GM10266 (cell line): Measurements from ENCODE around the gene MEOX1.

ENCODE experiments used
- DNase-seq: peaks from one replicate; pipeline ENCODE4 v3.0.0; 2012; ENCODE audit errors: extremely low spot score
- TF ChIP-seq, protein P1 (sequence below): IDR thresholded peaks from 2 replicates; pipeline ENCODE4 v1.5.1; 2012; ENCODE audit warnings: mild to moderate bottlenecking, low read depth; ENCODE audit not compliant: control insufficient read depth, insufficient read depth; ENCODE audit errors: missing control alignments

Gene MEOX1

GRCh38 chr17:43628089-43628650 is 33.6 kb downstream of the MEOX1 start:
- DNase-seq: no peak

GRCh38 chr17:43627653-43628052 is 34.1 kb downstream of the MEOX1 start:
- DNase-seq: no peak
- TF ChIP-seq, protein P1, sequence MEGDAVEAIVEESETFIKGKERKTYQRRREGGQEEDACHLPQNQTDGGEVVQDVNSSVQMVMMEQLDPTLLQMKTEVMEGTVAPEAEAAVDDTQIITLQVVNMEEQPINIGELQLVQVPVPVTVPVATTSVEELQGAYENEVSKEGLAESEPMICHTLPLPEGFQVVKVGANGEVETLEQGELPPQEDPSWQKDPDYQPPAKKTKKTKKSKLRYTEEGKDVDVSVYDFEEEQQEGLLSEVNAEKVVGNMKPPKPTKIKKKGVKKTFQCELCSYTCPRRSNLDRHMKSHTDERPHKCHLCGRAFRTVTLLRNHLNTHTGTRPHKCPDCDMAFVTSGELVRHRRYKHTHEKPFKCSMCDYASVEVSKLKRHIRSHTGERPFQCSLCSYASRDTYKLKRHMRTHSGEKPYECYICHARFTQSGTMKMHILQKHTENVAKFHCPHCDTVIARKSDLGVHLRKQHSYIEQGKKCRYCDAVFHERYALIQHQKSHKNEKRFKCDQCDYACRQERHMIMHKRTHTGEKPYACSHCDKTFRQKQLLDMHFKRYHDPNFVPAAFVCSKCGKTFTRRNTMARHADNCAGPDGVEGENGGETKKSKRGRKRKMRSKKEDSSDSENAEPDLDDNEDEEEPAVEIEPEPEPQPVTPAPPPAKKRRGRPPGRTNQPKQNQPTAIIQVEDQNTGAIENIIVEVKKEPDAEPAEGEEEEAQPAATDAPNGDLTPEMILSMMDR: no peak

More at GRCh38 chr17:43628089-43628650, 33.6 kb downstream of the MEOX1 start:
- TF ChIP-seq, protein P1: no peak

DNA sequence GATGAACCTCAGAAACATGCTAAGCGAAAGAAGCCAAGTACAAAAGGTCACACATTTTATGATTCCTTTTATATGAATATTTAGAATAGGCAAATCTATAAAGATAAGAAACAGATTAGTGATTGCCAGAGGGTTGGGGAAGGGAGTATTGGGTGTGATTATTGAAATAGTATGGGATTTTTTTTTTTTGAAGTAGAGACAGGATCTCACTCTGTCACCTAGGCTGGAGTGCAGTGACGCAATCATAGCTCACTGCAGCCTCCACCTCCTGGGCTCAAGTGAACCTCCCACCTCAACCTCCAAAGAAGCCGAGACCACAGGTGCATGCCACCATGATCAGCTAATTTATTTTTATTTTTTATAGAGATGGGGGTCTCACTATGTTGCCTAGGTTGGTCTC is 35.7 kb downstream of the MEOX1 start:
- no peak for DNase-seq
- TF ChIP-seq, protein P1: no peak

DNA sequence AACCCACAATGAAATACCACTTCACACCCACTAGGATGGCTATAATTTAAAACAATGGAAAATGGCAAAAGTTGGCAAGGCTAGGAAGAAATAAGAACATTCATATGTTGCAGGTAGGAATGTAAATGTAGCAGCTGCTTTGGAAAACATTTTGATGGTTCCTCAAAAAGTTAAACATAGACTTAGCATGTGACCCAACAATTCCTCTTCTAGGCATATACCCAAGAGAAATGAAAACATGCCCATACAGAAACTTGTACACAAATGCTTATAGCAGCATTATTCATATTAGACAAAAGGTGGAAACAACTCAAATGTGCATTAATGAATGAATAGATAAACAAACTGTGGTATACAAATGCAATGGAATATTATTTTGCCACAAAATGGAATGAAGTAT is 36.1 kb downstream of the MEOX1 start:
- TF ChIP-seq, protein P1: no peak
- DNase-seq: no peak

- DNase-seq: no peak
- TF ChIP-seq, protein P1: no peak
Measured at GRCh38 chr17:43620581-43620980, 41.1 kb downstream of the MEOX1 start.

GRCh38 chr17:43620147-43620546 is 41.6 kb downstream of the MEOX1 start:
- no peak for DNase-seq
- TF ChIP-seq, protein P1: no peak

GRCh38 chr17:43619705-43620104 is 42.0 kb downstream of the MEOX1 start:
- TF ChIP-seq, protein P1: no peak
- DNase-seq: no peak
